CMK (cell line): ENCODE results near the gene C10orf53.

Experiments
- DNase-seq: peaks from one replicate; pipeline ENCODE4 v3.0.0-alpha.2; 2010; ENCODE audit warnings: low read depth

C10orf53 gene

DNA sequence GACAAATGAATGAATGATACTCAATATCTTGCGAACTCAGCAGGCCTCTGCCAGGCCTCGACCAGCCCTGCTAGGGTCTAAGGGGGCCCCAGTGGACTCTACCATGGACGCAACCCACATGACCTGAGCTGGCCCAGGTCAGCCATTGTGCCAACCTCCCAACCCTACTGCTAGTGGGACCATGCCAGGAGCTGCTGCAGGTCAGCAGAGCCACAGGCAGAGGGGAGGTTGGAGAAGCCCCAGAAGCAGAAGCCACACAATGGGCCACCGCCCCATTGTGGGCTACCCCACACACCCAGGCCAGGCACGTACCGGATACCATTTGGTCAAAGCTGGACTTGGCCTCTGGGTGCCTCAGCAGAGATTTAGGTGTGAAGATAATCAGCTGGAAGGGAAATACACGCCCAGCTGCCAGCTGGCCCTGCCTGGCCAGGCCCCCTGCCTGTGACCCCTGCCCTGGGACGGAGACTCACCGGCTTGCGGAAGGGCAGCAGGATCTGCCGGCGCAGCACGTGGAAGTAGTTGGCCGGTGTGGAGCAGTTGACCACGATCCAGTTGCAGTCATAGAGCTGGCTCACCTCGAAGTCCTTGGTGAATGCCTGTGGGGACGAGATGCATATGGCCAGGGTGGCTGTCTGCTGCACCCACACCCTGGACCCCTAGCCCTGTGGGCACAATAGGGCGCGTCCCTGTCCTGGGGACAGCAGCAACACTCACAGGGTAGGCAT, 58.2 kb downstream of the C10orf53 start:
- DNase-seq = no peak

DNA sequence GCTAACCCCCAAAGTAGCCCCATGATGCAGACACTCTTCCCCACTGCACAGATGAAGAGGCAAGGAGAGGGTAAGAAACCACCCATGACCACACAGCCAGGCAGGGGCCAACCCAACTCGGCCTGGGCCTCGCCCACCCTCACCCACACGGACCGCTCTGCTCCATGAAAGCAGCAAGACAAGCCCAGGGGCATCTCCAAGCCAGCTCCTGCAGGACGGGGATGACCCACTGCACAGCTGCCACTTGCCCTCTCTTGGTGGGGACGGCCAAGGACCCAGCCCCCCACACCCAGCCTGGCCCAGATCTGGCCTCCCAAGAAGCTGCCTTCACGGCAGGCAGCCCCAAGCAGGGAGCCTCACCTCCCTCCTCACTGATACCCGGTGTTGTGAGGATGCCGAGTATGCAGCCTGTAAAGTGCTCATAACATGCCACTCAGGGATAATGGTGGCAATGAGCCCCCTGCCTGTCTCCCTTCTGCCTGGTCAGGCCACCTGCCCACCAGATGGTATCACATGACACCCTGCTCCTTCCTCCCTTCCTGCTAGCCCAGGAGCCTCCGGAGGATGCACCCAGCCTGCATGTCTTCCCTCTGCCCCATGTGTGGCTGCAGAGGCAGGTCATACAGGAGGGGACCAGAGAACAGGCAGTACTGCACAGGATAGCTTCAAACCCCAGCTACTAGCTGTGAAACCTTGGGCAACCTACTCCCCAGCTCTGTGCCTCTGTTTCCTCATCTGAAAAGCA, 59.3 kb downstream of the C10orf53 start:
- DNase-seq = no peak

DNA sequence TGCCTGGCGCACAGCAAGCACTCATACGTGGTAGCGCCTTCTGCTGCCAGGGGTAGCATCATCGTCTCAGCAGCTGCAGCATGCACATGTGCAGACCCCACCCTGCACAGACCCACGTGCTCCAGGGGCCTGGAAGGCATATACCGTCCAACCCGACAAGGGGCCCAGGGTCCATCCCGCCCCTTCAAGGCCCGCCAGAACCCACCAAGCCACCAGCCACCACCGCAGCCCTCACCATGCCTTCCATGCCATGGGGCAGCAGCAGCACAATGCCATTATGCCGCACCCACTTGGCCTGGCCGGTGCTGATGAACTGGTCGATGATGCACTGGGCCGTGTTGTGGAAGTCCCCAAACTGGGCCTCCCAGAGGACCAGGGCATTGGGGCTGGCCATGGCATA, 60.0 kb downstream of the C10orf53 start:
- DNase-seq = no peak

DNA sequence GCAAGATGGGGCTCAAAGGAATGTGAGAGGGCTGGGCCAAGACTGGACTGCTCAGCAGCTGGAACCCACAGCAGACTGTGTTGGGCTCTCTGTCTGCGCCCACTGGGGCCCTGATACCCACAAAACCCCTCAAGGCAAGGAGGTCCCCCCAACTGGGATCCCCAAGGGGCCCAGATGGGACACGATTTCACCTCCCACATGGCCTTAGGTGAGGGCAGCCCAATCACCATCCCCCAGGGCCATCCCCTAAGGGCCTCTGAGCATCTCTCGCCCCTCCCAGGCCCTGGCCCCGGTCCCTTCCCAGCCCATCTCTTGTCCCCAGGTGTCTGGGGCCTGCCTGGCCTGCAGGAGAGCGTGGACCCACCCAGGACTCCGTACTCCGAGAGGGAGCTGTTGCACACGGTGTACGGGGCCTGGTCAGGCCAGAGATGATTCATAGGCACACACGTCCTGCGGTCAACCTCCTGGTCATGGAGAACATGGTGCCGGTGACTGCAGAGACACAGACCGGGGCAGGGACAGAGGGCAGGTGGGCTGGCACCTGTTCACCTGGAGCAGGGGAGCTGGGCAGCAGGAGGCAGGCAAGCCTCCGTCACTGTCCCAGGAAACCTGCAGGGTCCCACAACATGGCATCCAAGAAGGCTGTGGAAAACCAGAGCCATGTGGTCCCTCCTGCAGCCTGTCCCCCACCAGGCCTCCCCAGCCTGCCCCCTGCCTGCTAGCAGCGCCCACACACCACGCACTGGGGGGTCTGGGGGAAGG, 61.1 kb downstream of the C10orf53 start:
- no peak for DNase-seq

DNA sequence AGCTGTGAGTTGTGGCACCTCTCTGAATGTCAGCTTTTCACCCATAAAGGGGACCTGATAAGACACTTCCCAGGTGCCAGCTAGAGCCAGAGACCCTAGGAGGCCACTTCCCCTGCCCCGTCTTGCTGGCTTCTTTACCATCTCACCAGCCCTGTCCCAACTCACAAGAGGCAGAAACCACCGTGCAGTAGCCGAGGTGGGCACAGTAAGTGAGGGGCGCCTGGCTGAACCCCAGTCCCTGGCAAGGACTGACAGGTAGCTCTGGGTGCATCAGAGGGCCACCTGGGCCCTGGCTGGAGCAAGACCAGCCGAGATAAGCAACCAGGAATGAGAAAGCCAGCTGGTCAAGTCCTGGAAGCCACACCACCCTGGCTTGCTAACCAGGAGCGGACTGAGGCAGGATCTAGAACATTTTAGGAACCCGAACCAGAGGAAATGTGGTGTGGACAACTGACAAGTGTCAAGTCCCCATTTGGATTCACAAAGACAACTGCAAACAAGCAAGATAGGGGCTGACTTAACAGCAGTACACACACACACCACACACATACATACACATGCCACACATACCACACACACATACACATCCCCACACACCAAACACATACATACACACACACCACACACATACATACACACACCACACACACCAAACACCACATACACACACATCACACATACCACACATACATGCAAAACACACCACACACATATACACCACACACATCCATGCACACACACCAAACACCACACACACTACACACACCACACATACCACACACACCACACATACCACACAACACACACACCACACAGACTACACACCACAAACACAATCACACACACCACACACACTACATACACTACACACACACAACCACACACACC, 61.9 kb downstream of the C10orf53 start:
- no peak for DNase-seq

DNA sequence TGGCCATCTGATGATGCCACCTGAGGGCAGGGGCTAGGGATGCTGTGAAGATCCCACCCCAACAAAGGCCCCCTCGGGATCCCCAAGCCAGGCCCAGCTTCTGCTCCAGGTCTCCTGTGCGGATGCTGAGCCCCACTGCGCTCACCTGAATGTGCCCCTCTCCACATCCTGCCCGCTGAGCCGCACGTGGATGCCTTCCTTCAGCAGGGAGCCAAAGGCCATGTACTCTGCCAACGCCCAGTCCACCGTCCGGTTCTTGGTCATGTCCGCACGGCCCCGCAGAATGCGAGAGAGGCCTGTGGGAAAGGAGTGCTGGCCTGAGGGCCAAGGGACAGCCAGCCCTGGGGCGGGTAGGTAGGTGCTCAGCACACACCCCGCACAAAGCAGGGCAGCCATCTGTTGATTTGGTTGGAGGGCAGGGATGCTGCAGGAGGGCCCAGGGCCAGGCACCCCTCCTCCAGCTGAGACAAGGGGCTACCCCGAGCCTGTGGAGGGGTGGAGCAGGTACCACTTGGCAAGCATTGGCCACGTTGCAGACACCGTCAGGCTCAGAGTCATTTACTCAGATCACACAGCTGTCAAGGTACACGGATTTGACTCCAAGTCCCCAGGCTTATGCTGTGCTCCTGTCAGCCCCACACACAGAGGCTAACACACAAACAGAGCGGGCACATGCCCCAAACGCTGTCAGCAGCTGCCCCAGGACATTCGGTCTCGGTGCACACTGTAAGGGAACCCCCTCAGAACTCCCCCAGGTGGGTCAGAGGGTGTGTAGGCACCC, 63.4 kb downstream of the C10orf53 start:
- no peak for DNase-seq

DNA sequence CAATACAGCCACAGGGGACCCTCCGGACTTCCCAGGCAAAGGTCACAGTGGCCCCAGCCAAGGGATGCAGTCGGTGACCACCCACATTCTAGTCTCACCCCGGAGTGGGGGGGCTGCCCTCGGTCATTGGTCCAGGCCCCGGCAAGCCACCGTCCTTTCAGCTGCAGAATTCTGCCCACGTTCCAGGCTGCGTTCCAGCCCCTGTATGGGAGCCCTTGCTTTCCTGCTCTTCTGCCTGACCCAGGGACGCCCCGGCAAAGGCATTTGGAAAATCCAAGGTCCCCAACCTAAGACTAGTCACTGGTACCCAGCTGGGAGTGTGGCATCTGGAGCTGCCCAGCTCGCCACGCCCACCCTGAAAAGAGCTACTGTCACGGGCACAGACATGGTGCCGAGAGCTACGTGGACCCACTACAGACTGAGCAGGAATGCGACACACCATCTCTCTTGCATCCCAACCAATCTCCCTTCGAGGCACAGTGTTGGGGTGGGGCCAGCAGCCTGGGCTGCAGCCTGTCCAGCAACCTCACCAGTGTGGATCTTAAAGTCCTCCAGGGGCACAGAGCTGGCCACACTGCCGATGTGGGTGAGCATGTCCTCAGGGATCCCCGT, 64.1 kb downstream of the C10orf53 start:
- DNase-seq = no peak

DNA sequence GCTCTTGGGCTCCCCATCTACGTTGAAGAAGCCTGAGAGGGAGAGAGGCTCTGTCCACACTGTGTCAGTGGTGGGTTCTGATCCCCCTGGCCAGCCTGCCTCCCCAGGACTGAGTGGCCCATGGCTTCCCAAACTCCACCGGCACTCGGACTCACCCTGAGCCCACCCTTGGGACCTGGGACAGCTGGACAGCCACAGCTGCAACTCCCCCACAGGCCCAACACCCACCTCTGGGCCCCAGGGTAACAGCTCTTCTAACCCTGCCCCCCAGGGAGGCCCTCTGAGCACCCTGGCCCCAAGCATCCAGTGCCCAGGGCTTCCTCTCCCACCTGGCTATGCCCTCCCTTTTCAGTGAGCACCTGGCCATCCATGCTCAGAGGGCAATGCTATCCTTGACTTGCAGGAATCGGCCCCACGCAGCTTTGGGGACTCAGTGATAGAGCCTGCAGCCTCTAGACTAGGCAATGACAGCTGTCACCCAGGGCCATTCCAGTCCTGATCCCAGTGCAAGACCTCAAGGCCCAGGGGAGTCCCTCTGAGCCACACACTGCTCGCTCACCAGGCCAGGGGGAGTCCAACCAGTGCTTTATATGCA, 64.7 kb downstream of the C10orf53 start:
- DNase-seq = no peak

DNA sequence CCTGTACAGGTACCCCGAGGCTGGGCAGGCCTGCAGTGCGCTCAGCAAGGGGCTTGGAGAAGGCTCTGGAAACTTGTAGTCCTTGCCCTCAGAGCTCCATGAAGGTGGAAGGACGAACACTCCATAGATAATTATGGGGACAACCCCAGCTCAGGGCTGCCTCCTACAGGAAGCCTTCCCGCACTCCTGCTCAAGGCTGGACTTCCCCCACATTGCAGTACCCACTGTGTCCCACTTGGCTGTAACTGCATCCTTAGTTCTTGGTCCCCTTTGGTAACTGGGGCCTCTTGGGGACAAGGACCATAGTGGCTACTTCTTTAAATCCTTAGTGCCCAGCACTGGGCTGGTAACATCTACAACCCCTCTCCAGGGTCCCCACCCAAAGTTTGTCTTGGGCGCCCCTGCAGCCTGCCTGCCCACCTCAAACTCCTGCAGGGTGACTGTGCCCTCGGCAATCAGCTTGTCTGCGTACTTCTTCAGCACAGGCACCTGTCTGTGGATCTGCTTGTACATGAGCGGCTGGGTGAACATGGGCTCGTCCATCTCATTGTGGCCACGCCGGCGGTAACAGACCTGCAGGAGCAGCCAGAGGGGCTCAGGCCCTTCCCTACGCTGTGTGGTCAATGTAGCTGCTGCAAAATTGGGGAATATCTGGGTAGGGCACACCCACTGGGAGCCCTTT, 65.6 kb downstream of the C10orf53 start:
- DNase-seq = no peak

DNA sequence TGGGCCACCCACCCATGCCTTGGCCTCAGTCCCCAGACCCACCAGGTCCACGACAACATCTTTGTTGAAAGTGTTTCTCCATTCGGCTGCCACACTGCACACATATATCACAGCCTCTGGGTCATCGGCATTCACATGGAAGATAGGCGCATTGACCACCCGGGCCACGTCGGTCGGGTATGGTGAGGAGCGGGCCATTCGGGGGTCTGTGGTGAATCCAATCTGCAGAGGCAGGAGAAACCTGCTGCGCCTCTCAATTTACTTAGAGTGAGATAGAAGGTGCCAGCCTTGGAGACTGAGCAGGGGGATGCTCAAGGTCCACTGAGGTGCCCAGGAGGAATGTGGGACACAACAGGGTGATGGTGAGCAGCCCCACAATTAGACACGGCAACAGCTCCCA, 66.3 kb downstream of the C10orf53 start:
- no peak for DNase-seq

DNA sequence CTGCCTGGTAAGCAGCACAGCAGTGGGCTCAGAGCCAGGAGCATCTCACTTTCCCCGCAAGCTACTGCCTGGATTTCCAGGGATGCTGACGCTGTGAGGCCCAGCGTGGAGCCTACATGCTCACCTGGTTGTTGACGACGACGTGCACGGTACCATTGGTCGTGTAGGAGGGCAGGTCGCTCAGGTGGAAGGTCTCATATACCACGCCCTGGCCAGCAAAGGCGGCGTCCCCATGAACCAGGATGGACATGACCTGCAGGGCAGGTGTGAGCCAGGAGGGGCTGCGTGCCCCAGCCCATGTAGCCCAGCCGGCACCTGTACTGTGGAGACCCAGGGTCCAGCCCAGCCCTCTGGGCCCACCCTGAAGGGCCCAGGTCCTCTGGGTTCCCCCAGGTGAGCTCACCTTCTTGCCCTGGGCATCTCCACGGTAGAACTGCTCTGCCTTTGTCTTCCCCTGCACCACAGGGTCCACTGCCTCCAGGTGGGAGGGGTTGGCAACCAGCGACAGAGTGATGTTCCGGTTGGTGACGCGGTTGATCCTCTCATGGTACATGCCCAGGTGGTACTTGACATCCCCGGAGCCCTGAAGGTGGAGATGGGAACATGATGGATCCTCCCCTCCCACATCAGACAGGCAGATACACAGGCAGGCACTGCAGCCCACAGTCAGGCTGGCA, 67.3 kb downstream of the C10orf53 start:
- no peak for DNase-seq
